ENCODE data around the gene CLDND1. TPM values are rescaled to one million over a fixed set of nuclear protein-coding genes. Genes with fewer than 3 reads are reported as not detected.

Gene CLDND1
- total RNA-seq, 2 donors from 2014 or later = 284 to 361 TPM

DNA sequence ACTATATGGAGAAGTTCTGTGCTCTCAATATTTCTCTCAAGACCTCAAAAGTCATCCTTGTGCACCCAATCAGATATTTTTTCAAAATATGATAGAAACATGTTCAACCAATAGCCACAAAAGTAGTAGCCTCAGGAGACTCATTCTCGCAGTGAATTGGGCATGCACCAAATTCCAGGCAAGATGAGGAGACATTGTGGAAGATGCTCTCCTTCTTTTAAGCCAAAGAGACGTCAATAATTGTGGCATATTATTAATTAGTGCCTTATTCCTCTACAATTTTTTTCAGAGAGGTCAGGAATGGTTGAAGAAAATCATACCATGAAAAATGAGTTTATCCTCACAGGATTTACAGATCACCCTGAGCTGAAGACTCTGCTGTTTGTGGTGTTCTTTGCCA is 25.3 kb downstream of the CLDND1 start, which contains the start of gene OR5K2:
TSS of gene OR5K2 (plus strand) at position 301 of the 400 bp plus-strand sequence. CDS start at position 301, 0 bp downstream.
- Mint-ChIP-seq H3K36me3 (ENCODE audit: insufficient read depth in 2 of 2) (no peaks in the 10 kb centered on the region), H3K4me1 (ENCODE audit: low read depth) (peaks cover 4% of the 10 kb centered on the region), H3K27me3 (ENCODE audit: low read depth) (peaks cover 12% of the 10 kb centered on the region), H3K9me3 (no peaks in the 10 kb centered on the region), H3K4me3 (no peak within 1 kb of the TSS), H3K27ac (no peak within 1 kb of the TSS)
- DNase-seq = no peak
- no peak for ATAC-seq (replicated peaks in 1 of 2)

DNA sequence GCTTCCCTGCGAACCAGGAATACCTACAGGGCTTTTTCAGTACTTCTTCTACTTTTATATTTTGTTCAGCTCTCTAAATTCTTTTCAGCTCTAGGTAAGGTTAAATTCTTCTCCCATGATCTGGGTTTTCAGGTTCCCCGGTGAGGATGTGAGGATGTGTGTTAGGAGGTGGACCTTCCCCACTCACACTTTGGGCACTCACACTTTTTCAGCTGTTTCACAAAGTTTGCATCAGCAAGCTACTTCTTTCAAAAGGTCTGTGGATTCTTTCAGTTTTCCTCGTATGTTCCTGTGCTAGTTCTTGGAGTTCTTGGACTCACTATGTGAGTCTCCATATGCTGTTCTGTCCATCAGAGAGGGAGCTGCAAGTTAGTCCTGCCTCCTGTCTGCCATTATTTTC is 39.1 kb downstream of the CLDND1 start:
- ATAC-seq (replicated peaks in 1 of 2) = no peak
- no peak overlapping the region for H3K4me3 Mint-ChIP-seq
- no peaks in the 10 kb centered on the region for H3K4me1 Mint-ChIP-seq (ENCODE audit: low read depth)
- peaks cover 21 to 28% of the 10 kb centered on the region in 2 donors for H3K9me3 Mint-ChIP-seq
- H3K36me3 Mint-ChIP-seq (ENCODE audit: insufficient read depth in 2 of 2) = peaks cover 18 to 20% of the 10 kb centered on the region in 2 donors
- H3K27ac Mint-ChIP-seq = no peak overlapping the region
- DNase-seq = no peak
- peaks cover 26% of the 10 kb centered on the region for H3K27me3 Mint-ChIP-seq (ENCODE audit: low read depth)

DNA sequence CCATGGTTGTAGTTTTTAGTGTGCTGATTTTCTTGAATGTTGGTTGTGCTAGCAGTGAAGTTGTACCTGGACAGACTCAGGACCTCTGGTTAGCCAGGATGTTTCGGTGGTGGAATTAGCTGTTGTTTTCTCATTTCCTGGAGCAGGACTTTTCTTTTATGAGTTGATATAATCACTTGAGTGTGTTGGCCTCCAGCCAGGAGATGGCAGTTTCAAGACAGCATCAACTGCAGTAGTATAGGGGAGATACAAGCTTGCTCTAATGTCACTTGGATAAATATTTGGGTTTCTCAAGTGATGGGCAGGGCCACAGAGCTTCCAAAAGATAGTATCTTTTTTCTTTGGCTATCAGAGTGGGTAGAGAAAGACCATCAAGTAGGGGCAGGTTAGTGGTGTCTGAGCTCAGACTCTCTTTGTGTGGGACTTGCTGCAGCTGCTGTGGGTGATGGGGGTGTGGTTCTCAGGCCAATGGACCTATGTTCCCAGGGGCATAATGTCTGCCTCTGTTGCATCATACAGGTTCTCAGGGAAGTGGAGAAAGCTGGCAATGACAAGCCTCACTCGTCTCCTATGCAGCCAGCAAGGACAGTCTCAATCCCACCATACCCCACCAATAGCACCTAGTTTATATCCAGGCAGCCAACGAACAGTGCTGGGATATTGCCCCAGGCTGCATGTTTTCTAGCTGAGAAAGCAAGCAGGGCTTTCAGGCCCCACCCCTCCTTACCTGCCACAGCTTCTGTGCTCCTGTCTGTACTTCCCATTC is 39.8 kb downstream of the CLDND1 start:
- DNase-seq = no peak
- peaks cover 15 to 17% of the 10 kb centered on the region in 2 donors for H3K36me3 Mint-ChIP-seq (ENCODE audit: insufficient read depth in 2 of 2)
- H3K4me3 Mint-ChIP-seq = no peak overlapping the region
- H3K27me3 Mint-ChIP-seq (ENCODE audit: low read depth) = peaks cover 26% of the 10 kb centered on the region
- H3K4me1 Mint-ChIP-seq (ENCODE audit: low read depth) = no peaks in the 10 kb centered on the region
- peaks cover 18 to 23% of the 10 kb centered on the region in 2 donors for H3K9me3 Mint-ChIP-seq
- no peak overlapping the region for H3K27ac Mint-ChIP-seq
- no peak for ATAC-seq (replicated peaks in 1 of 2)

Other genes starting within 250 kb of the CLDND1 start
- not detected for gene OR5H2, start 240.4 kb downstream of the CLDND1 start, total RNA-seq
- gene OR5K4, start 169.0 kb downstream of the CLDND1 start, total RNA-seq = not detected
- not detected for gene OR5K3, start 132.2 kb downstream of the CLDND1 start, total RNA-seq
- not detected for gene OR5K1, start 59.7 kb downstream of the CLDND1 start, total RNA-seq
- gene OR5K2, start 25.2 kb downstream of the CLDND1 start, total RNA-seq = not detected
- 10 to 100 TPM in 1 of 2 donors, 1 to 10 TPM in 1; 4.6 to 24.0 TPM for gene GPR15, start 9.1 kb upstream of the CLDND1 start, total RNA-seq
- gene CPOX, start 70.7 kb upstream of the CLDND1 start, total RNA-seq = 10 to 100 TPM; 36.5 to 36.7 TPM
- 1 to 10 TPM in 1 of 2 donors, under 1 TPM in 1; 0.07 to 1.5 TPM for gene ST3GAL6, start 240.4 kb upstream of the CLDND1 start, total RNA-seq